ENCODE data around the gene REG3G.

- no peak for TF ChIP-seq EZH2 (IDR thresholded peaks at IDR 0.05; ENCODE audit: low read length, missing control alignments)
- no peak for TF ChIP-seq CTCF (conservative IDR thresholded peaks at IDR 0.05 in 1 of 2, IDR thresholded peaks at IDR 0.05 in 1 of 2; ENCODE audit: low read depth in 1 of 2, low read length in 2 of 2)
Measured at GRCh38 chr2:78982638-78983330, 42.7 kb upstream of the REG3G start.

Data from fibroblast of lung (primary cell).